NOMO-1 treated with DMSO at 0.1 percent for 48 hours (cell line): ENCODE data around the gene CPN2.

ENCODE experiments used
- DNase-seq: peaks from one replicate; lab custom pipeline; 2025; ENCODE audit not compliant: unreplicated experiment; lab: John Stamatoyannopoulos, UW

CPN2 gene

GRCh38 chr3:194382196-194382891 is 31.2 kb upstream of the CPN2 start:
- DNase-seq = no peak

- no peak for DNase-seq
Measured at GRCh38 chr3:194381460-194381875, 30.3 kb upstream of the CPN2 start.

- no peak for DNase-seq
Measured at GRCh38 chr3:194380326-194380725, 29.2 kb upstream of the CPN2 start.

GRCh38 chr3:194379651-194380050 is 28.5 kb upstream of the CPN2 start:
- no peak for DNase-seq

GRCh38 chr3:194379231-194379630 is 28.1 kb upstream of the CPN2 start:
- DNase-seq = no peak

- no peak for DNase-seq
Measured at GRCh38 chr3:194377708-194378107, 26.6 kb upstream of the CPN2 start.

- DNase-seq = no peak
Measured at GRCh38 chr3:194376241-194376560, 25.1 kb upstream of the CPN2 start.

- DNase-seq = no peak
Measured at GRCh38 chr3:194375473-194376240, 24.5 kb upstream of the CPN2 start.

- no peak for DNase-seq
Measured at GRCh38 chr3:194374935-194375334, 23.8 kb upstream of the CPN2 start.

- DNase-seq = no peak
Measured at GRCh38 chr3:194373899-194374298, 22.8 kb upstream of the CPN2 start.

GRCh38 chr3:194373028-194373427 is 21.9 kb upstream of the CPN2 start:
- DNase-seq = no peak

GRCh38 chr3:194370753-194371152 is 19.6 kb upstream of the CPN2 start:
- no peak for DNase-seq

- no peak for DNase-seq
Measured at GRCh38 chr3:194369522-194370279, 18.6 kb upstream of the CPN2 start, which contains the start of gene LRRC15. Gene LRRC15, minus strand, starts transcription at chr3:194369743. Its CDS starts 8,700 bp downstream, at chr3:194361043.

GRCh38 chr3:194368918-194369317 is 17.8 kb upstream of the CPN2 start:
- no peak for DNase-seq

- no peak for DNase-seq
Measured at GRCh38 chr3:194367992-194368841, 17.1 kb upstream of the CPN2 start.

- no peak for DNase-seq
Measured at GRCh38 chr3:194365978-194366490, 14.9 kb upstream of the CPN2 start.

GRCh38 chr3:194365526-194365925 is 14.4 kb upstream of the CPN2 start:
- no peak for DNase-seq

GRCh38 chr3:194364652-194365434 is 13.7 kb upstream of the CPN2 start:
- DNase-seq = no peak

- DNase-seq = no peak
Measured at GRCh38 chr3:194364314-194364651, 13.2 kb upstream of the CPN2 start.

- no peak for DNase-seq
Measured at GRCh38 chr3:194360568-194360967, 9.4 kb upstream of the CPN2 start.
